Lung (tissue), 12 donors: ENCODE data around the gene SRRM1. TPM values are rescaled to one million over a fixed set of nuclear protein-coding genes. Genes with fewer than 3 reads are reported as not detected.

Source experiments
- ATAC-seq: fragments of 200-7000 bp; cut with Tn5 transposase; one replicate; pipeline ENCODE4 v1.9.1; 2020; ENCODE audit warnings: moderate number of reproducible peaks; ENCODE audit not compliant: insufficient read depth, low FRiP score
- DNase-seq, 3 donors: peaks; one replicate each; pipeline ENCODE4 v3.0.0-alpha.2; 2013 to 2017
- H3K27ac ChIP-seq, 2 donors: one replicate each; pipeline ENCODE4 v1.5.1; 2013; ENCODE audit warnings: mild to moderate bottlenecking in 2 of 2, moderate library complexity in 2 of 2, control low read depth in 1 of 2, inconsistent platforms in 1 of 2, low read depth in 1 of 2, low read length in 1 of 2
- H3K27me3 ChIP-seq, 3 donors: one replicate each; pipeline ENCODE4 v1.5.1; 2013; ENCODE audit warnings: low read length in 2 of 3; ENCODE audit not compliant: control insufficient read depth in 3 of 3, insufficient read depth in 3 of 3
- H3K36me3 ChIP-seq, 4 donors: one replicate each; pipeline ENCODE4 v1.5.1; 2013; ENCODE audit warnings: low read length in 4 of 4, mild to moderate bottlenecking in 1 of 4, moderate library complexity in 1 of 4; ENCODE audit not compliant: control insufficient read depth in 4 of 4, insufficient read depth in 4 of 4
- H3K4me1 ChIP-seq, 5 donors: one replicate each; pipeline ENCODE4 v1.5.1; 2013; ENCODE audit warnings: low read length in 5 of 5, mild to moderate bottlenecking in 2 of 5, moderate library complexity in 1 of 5; ENCODE audit not compliant: control insufficient read depth in 5 of 5, insufficient read depth in 5 of 5
- H3K4me3 ChIP-seq: one replicate; pipeline ENCODE4 v1.5.1; 2013; ENCODE audit warnings: mild to moderate bottlenecking, control low read depth, moderate library complexity
- H3K9ac ChIP-seq, 2 donors: one replicate each; pipeline ENCODE4 v1.5.1; 2013; ENCODE audit warnings: low read length in 2 of 2, control low read depth in 1 of 2; ENCODE audit not compliant: insufficient read depth in 1 of 2
- H3K9me3 ChIP-seq, 4 donors: one replicate each; pipeline ENCODE4 v1.5.1; 2013; ENCODE audit warnings: low read length in 3 of 4, mild to moderate bottlenecking in 1 of 4, moderate library complexity in 1 of 4; ENCODE audit not compliant: control insufficient read depth in 4 of 4, insufficient read depth in 3 of 4
- CTCF ChIP-seq: IDR thresholded peaks from 2 replicates; pipeline ENCODE4 v1.5.1; 2012; ENCODE audit warnings: mild to moderate bottlenecking; ENCODE audit errors: control extremely low read depth, extremely low read depth
- WGBS, 2 donors: extraction: QIAGEN DNeasy Blood & Tissue Kit; methylation state at CpG; one replicate each; pipeline ENCODE4 v1.1.7; 2013; 5-methylcytosine and 5-hydroxymethylcytosine counted together
- polyA plus RNA-seq, 2 donors: library from polyadenylated mRNA; stranded (reverse); fragments of 200-250 nt; gene quantifications; one replicate each; pipeline ENCODE4 v1.2.1, GENCODE V29; 2013
- total RNA-seq, 2 donors: library from RNA; depleted of rRNA in 1 of 2; stranded (reverse); fragments of >200 nt in 1 of 2; gene quantifications; one replicate each; pipeline ENCODE4 v1.2.1, GENCODE V29; 2014 to 2021
- donor health status: control.
- donor health status: control.
- donor health status: Bipolar disorder and iron deficiency.
- donor health status: healthy.
- donor health status: DM: yes; HTN: yes; CAD: no.

Gene SRRM1
- total and polyA plus RNA-seq, 4 donors, result 37.4 to 95.8 (median 67.4) TPM

DNA sequence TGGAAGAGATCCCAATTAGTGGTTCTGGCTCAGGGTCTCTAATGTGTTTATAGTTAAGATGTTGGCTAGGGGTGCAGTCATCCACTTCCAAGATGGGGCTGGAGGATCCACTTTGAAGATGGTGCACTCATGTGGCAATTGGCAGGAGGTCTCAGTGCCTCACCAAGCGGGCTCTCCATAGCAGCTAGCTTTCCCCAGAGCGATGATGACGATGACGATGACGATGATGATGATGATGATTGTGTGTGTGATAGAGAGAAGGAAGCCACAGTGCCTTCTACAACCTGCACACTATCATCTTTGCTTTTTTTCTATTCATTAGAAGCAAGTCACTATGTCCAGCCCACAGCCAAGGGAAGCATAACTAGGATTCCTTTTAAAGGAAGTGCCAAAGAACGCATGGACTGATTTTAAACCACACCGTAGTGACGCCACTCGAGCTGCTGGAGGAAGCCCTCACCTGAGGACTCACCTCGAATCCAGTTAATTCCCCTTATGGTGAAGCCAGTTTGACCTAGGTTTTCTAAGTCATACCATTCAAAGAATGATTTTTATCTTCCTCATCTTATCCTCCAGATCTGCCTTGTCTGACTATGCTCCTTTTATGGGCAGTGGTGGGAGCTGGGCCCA is 49.4 kb downstream of the SRRM1 start:
- WGBS, 2 donors, result 72 to 76% methylated on average over 10 of the region's 10 CpGs
- H3K4me1 ChIP-seq, result peaks cover 14 to 28% (median 17%) of the 10 kb centered on the region in 5 donors
- no peaks in the 10 kb centered on the region for H3K36me3 ChIP-seq
- DNase-seq (peak in 1 of 3 donors; percentile 37), ATAC-seq (no peak)
- H3K4me3 ChIP-seq, result no peak overlapping the region
- no peak overlapping the region for H3K9ac ChIP-seq
- H3K9me3 ChIP-seq, result no peaks in the 10 kb centered on the region
- TF ChIP-seq CTCF, result no peak
- H3K27ac ChIP-seq, result no peak overlapping the region
- H3K27me3 ChIP-seq, result no peaks in the 10 kb centered on the region

DNA sequence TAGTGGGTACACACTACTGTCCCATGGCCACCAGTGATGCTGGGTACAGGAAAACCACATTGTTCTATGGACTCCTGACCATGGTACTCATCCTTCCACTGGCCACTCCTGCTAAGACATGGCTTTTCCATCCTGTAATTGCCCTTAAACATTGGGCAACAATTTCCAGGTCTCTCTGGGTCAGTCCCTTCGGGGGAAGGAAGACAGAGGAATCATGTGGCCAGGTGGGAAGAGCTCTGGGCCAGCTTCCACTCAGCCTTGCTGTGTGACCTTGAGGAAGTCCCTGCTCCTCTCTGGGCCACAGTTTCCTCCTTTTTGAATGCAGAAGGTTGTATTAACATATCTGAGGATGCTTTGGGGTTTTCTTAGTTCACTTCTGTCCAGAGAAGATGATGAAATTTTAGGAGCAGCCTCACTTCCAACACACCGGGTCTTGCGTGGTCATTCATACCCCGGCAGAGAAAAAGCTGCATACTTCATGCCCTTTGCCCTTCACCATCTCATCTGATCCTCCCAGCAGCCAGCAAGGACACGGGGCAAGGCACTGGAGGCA is 50.8 kb downstream of the SRRM1 start:
- no peak for TF ChIP-seq CTCF
- H3K9ac ChIP-seq, result no peak overlapping the region
- peak; percentile 20 for ATAC-seq
- H3K4me3 ChIP-seq, result peak overlapping the region; percentile 5
- H3K27me3 ChIP-seq, result no peaks in the 10 kb centered on the region
- H3K9me3 ChIP-seq, result no peaks in the 10 kb centered on the region
- no peak for DNase-seq
- H3K27ac ChIP-seq, result peak overlapping the region; percentile 44 to 78
- no peaks in the 10 kb centered on the region for H3K36me3 ChIP-seq
- H3K4me1 ChIP-seq, result peaks cover 14 to 28% (median 16%) of the 10 kb centered on the region in 5 donors
- WGBS, 2 donors, result 52 to 58% methylated on average over 5 of the region's 5 CpGs

- peak overlapping the region; percentile 66 to 78 for H3K27ac ChIP-seq
- ATAC-seq (no peak), DNase-seq (peak; percentile 81 to 96 (median 81))
- H3K36me3 ChIP-seq, result no peaks in the 10 kb centered on the region
- H3K4me3 ChIP-seq, result no peak overlapping the region
- no peaks in the 10 kb centered on the region for H3K27me3 ChIP-seq
- WGBS, 2 donors, result 38 to 43% methylated on average over 6 of the region's 6 CpGs
- H3K9ac ChIP-seq, result peak overlapping the region in 1 of 2 donors; percentile 39
- no peak for TF ChIP-seq CTCF
- no peaks in the 10 kb centered on the region for H3K9me3 ChIP-seq
- peaks cover 14 to 28% (median 16%) of the 10 kb centered on the region in 5 donors for H3K4me1 ChIP-seq
Measured at GRCh38 chr1:24694380-24694843, 51.3 kb downstream of the SRRM1 start.
